Activated CD4-positive, alpha-beta T cell treated with anti-CD3 and anti-CD28 coated beads, Interleukin-2, Interleukin-6, amounts not matched to agents 100 ng/mL and 50 ng/mL, durations not matched to agents 16 hours and 8 hours (primary cell): ENCODE results near the gene EXOC4.
A peak's percentile ranks its signal among the peaks of the same experiment; 100 is the strongest.
"Not testable (repeated sequence)": the region's sequence is repeated elsewhere in the genome, so short reads cannot be mapped to it uniquely, and the experiment has no call there.

Experiments used
- DNase-seq: peaks from one replicate; pipeline ENCODE4 v3.0.0-alpha.2; 2020

EXOC4 gene

DNA sequence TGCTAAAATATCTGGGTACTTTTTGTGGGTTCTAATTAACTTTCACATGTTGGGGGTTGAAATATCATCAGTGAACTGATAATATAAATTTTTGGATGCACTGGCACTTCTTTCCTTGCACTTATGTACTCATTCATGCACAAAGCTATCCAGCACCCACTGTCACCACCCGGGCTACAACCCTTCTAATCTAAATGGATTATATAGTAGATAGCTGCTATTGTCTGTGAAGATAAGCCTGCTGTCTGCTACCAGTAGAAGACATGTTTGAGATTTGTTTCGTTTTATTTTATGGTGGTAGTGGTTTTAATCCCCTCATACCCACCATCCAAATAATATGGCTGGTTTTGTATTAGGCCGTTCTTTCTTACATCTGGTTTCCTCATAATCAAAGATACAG, 520.7 kb downstream of the EXOC4 start:
- no peak for DNase-seq

- no peak for DNase-seq
Observed at GRCh38 chr7:133775201-133775600, 522.3 kb downstream of the EXOC4 start.

DNA sequence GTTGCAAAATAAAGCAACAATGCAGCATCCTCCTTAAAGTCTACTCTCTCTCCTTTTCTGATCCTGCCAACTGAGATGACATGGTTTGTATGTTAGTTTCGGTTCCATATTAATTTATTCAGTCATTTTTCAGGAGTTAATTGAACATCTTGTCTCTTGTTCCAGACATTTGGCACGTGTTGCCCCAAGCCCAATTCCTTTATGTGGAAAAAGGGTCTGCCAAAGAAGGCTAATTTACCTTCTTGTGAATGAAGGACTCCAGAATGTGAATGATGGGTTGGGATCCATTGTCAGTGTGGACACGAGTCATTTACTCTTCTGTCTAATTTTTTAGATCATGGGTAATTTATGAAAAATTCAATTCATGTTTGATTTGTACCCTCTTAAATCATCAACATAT, 523.4 kb downstream of the EXOC4 start:
- DNase-seq: no peak

DNA sequence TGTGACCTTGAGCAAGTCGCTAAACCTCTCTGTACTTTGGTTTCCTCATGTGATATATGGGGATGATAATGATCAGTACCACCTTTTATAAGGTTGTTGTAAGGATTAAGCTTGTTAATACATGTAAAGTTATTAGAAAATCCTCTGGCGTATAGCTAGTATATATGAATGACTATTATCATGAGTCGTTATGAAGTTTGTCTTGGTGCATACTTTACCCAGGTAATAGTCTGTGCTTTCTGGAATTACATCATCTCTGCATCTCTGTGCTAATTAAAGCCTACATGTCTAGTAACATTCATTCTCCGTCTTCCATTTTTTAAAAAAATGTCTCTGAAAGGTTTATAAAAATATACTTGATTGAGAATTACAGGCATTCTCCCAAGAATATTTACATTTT, 524.8 kb downstream of the EXOC4 start:
- DNase-seq: no peak

GRCh38 chr7:133778472-133778871, 525.6 kb downstream of the EXOC4 start:
- DNase-seq: peak; percentile 13

DNA sequence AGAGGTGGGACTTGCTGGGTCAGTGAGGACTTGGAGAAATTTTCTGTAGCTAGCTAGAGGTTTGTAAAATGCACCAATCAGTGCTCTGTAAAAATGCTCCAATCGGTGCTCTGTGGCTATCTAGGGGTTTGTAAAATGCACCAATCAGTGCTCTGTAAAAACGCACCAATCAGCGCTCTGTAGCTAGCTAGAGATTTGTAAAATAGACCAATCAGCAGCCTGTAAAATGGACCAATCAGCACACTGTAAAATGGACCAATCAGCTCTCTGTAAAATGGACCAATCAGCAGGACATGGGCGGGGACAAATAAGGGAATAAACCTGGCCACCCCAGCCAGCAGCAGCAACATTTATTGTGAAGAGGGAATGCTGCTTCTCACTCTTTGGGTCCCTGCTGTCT, 526.7 kb downstream of the EXOC4 start:
- not testable (repeated sequence) for DNase-seq

DNA sequence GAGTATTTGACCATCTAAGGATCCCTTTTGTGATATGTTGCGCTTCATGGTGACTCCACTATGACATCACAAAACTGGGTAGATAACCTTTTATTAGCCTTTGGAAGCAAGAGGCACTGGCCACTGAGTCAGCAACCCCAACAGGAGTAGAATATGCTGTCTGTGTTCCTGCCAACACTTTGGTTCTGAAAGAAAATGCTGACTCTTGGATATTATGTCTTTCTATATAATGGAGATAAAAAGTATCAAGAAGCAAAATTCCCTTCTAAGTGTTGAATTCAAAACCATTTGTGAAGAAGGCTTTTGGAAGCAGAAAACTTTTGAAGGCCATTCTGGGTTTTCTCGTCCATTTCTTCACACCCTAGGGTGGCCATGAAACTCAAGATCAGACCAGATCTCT, 528.0 kb downstream of the EXOC4 start:
- no peak for DNase-seq

DNA sequence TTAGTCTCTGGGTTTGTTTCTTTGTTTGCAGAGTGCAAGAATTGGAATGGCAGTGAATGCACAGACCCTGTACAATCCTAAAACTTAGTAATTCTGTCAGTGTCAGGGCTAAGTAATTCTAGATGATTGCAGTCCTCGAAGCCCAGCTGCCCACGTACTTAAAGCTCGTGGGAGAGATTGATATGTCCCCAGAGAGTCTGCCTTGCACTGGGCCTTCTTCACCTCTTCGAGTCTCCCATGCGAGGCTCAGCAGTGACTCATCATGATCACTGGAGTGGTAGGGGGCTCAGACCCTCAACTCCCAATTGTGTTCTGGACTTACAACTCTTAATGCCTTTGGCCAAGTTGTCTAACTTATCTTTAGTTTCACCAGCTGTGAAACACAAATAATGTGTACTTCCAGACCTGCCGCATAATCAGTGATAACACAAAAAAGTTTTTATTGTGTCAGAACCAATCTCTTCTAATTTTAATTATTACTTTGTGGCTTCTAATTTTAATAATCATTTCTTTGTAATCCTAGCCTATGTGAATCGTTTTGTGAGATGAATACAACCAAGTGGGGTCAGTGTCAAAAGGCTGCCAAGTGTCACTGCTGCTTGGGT, 528.7 kb downstream of the EXOC4 start:
- no peak for DNase-seq

- no peak for DNase-seq
Observed at GRCh38 chr7:133782470-133782869, 529.6 kb downstream of the EXOC4 start.

DNA sequence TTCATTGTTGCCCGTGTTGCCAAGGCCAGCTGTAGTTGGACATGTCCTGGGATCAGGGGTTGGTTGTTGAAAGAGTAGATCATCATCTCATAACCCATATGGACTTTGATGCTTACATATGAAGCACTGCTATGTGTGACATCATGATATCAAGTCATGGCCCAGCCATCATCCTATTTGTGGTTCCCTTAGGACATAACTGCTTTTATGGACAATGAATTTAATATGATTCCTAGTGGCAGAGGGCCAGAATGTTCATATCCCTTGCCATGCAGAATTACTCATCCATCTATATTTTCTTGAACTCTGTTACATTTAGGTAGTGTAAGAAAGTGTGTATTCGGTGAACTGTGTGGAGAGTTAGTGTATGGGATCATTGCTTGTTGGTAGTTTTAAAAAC, 530.4 kb downstream of the EXOC4 start:
- DNase-seq: no peak

- DNase-seq: no peak
Observed at GRCh38 chr7:133784486-133785001, 531.7 kb downstream of the EXOC4 start.

DNA sequence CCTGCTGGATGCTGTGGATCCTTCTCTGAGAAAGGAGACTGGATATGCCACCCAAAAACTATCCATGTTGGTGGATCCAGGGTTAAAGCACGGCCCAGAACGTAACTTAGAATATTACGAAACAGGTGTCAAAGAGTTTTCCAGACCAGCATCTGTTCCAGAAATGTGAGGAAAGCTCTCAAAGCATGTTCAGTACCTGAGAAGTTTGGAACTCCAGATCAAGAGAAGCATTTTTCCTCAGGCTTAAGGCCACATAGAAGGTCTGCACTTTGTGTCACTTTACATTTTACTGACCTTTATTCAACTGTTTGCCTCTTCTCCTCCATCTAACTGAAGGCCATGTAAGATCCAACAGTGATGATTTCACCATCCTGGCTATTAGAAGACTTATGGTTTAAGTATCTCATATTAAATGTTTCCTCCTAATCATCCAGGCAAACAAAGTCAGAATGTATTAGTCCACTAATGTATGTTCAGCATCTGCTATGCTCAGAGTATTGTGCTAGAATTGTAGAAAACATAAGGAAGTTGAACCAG, 533.6 kb downstream of the EXOC4 start:
- no peak for DNase-seq

DNA sequence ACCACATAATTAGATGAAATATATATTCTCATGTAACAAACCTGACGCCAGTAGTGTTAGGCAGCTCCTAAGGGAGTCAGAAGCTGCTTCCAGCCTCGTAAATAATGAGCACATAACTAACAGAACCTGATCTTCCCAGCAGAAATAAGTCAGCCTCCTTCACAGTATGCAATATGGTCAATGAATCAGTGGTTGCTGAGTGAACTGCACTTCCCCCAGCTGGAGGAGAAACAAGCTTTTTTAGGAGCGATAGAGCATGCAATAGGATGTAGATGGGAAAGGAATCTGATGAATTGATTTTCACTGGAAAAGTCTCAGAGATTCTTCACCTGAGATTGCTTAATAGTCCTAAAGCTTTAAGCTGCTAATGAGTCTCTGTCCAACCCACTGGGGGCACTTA, 537.1 kb downstream of the EXOC4 start:
- no peak for DNase-seq

DNA sequence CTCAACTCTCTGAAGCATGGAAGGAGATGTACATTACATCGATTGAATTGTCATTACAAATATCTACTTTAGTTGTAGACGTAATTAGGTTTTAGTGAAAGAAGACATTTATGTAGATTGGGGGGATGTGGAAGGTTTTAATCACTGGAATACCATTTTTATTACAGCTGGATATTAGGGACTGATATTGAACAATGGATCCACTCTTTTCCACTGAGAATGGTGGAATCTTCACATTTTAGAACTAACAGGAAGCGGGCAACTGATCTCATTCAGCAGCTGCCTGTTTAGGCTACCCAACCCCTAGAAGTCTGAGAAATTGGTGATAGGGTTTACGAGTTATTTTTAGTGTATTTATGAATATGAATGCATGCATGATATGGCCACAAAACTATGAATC, 538.0 kb downstream of the EXOC4 start:
- DNase-seq: no peak

DNA sequence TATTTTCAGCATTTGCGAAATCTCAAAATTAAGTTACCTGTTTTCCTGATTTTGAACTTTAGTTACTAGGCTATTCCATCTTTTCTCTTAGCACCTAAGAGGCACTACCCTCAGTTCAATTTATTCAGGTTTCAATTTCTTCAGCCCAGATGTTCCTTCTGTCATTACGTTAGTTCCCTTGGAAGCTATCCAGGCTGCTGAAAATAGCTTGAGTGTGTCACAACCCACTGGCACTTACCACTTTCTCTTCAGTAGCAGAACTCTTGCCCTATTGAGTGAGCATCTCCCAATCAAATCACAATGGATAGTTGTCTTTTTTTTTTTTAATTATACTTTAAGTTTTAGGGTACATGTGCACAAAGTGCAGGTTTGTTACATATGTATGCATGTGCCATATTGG, 541.6 kb downstream of the EXOC4 start:
- DNase-seq: no peak

- no peak for DNase-seq
Observed at GRCh38 chr7:133795068-133795665, 542.3 kb downstream of the EXOC4 start.

DNA sequence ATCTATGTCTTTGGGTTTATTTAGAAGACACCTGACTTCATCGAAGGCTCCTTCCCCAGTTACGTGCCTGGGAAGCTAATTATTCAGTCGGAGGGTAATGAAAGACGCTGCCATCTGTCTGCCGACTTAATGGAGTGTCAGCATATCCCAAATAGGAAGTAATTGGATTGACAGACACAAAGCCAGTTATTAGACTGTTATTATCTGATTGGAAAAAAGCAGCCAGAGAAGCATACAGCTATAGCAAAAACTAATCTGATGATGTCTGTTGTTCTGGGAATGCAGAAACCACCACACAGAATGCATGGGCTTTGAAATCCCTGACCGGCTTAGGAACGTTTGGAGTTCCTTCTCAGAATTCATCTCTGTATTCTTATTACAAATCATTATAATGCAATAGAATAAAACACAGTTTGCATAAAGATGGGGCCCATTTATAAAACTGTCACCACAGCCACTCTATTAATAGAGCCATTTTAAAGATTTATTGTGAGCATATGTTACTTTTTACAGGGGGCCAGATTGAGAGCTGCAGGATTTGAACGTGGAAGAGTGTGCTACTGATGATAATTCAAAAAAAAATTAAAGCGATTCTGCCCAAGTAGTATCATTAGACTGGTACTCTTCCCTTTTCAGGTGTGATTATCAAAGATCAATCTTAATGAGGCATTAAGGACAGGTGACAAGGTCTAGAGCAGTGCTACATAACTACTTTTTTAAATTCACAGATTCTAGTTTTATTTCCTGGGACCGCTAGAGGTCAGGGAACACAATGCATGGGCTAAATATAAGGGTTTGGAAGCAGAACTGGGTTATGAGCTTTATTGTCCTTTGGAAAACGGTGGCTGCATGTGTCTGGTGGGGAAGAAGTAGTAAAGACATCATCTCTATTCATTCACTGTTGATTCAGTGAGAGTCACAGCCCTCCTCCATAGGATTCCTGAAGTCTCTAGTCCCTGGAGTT, 544.2 kb downstream of the EXOC4 start:
- DNase-seq: no peak

GRCh38 chr7:133797818-133798520, 545.1 kb downstream of the EXOC4 start:
- DNase-seq: no peak

DNA sequence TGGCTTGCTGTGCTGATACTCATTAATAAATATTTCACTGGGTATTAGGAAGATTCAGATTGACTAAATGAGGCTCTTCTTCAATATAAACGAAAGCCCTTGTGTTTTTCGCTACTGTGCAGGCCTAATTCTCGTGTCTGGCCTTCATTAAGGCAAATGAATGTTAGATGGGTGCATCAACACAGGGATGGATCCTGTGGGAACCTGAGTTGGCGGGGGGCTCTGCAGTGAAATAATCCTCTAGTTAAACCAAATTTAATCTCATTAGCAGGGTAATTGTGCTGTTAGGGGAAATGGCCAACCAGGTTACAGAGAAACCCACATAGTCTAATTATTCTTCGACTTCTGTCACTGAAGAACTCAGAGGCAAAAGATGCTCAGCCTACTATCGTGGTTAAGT, 548.5 kb downstream of the EXOC4 start:
- no peak for DNase-seq

DNA sequence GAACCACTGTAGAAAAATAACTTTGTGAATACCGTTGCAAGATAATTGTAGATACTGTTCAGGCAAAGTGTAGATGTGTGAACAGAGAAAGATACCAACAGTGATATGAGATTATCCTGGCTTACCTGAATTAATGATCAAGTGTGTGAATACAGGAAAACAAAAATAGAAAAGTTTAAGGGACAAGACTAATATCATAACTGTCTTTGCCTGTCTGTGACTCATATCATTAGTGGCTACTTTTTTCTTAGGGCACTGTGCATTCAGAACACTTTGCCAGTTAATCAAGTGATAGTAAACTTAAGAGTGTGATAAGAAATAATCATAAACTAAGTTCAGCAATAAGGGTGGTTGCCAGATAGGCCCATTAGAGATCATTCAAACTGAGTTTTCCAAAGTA, 551.2 kb downstream of the EXOC4 start:
- peak; percentile 21 for DNase-seq

GRCh38 chr7:133805426-133805825, 552.5 kb downstream of the EXOC4 start:
- DNase-seq: no peak

DNA sequence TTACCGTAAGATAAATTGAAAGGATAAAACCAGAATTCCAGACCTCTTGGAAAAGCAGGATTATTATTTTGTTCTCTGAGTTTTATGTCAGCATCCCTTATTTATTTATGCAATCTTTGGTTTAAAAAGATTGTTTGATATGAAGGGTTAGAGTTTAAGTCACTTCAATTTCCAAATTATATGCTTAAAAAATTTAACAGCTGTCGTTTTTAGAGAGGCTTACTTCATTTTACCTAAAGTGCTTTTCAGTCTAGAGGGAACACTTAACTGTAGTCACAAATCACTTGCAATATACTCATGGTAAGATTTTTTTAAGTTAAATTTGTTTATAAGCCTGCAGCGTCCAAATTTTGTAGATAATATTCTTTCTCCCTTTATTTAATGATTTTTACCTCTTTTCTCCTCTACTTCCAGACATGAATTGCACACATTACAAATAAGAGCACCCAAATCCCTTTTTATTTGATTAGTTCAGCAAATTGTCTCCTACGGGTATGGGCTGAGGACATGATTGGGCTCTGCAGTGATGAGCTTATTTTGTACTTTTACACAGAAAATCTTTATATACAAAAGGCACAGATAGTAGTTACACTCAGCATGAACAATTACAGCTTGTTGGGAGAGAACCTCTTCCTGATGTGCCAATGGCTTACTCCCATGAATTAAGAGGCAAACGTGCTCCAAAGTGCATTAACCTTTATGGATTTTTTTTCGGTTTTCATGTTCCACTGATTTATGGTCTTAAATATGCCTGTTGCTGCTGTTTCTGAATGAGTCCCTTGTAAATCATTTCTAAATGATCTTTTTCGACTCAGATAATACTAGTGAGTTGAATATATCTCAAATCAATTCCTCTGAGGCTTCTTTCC, 555.0 kb downstream of the EXOC4 start:
- no peak for DNase-seq
